GM21737 (cell line): Measurements from ENCODE around the gene TMEM272.
"Not testable (repeated sequence)": the region's sequence is repeated elsewhere in the genome, so short reads cannot be mapped to it uniquely, and the experiment has no call there.

Experiments used
- ATAC-seq: cut with Tn5 transposase; IDR thresholded peaks from one replicate; pipeline ENCODE4 v1.9.1; 2021; ENCODE audit warnings: mild to moderate bottlenecking, moderate library complexity; ENCODE audit not compliant: unreplicated experiment

Gene TMEM272

GRCh38 chr13:51825681-51826254 lies 19.2 kb downstream of the TMEM272 start:
- ATAC-seq, result no peak

DNA sequence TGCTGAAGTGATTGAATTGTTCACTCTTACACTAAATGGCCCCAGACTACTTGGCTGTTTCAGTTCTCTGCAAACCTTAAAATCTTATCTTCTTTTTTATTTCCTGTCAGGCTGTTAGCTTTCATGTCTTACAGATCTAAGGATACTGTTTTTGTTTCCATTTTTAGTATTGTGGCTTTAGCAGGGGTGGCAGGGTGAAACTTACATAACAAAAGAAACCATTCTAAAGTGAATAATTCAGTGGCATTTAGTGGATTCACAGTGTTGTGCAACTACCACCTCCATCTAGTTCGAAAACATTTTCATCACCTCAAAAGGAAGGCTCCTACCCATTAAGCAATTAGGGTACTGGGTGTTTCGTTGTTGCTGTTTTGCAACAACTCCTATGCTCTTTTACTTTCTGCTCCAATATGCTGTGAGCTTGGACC lies 19.8 kb downstream of the TMEM272 start:
- no peak for ATAC-seq

DNA sequence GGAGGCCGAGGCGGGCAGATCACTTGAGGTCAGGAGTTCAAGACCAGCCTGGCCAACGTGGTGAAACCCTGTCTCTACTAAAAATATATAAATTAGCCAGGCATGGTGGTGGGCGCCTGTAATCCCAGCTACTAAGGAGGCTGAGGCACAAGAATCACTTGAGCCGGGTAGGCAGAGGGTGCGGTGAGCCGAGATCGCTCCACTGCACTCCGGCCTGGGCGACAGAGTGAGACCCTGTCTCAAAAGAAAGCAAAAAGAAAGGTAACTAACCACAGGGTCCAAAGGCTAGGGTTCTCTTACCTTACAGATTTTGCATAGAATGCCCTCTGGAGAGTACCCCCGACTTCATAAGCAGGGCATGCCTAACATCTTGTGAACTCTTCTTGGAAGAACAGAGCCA lies 20.3 kb downstream of the TMEM272 start:
- not testable (repeated sequence) for ATAC-seq

DNA sequence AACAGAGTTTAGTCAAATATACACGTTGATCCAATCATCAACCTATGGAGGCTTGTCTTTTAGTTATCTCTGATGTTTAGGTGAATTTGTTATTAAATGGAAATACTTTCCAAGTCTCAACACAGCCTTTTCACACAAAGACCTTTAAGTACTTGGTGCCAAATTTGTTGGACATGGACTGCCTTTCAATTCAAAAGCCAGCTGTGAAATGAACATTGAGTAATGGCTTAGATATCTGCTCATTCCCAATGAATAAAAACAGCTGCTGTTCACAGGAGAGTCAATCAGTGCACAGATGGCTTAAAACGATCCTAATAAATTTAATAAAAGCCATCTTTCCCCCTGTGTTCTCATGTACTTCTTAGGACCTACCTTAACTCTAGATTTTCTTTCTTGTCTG lies 21.1 kb downstream of the TMEM272 start:
- no peak for ATAC-seq

DNA sequence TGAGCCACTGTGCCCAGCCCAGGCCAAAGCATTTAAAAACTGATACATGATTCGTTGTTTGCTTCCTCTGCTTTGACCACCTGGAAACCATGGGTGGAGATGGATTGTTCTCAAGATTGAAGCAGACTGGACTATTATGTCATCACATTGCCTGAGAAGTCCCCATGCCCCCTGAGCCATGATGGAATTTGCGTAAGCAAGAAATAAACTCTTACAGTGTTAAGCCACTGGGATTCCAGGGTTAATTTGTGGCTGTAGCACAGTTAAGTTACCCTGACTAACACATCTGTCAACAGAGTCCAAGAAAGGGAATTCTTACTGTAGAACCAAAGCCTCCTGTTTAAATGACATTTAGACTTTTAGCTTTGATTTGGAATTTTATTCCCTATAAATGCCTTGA lies 21.6 kb downstream of the TMEM272 start:
- ATAC-seq, result no peak

DNA sequence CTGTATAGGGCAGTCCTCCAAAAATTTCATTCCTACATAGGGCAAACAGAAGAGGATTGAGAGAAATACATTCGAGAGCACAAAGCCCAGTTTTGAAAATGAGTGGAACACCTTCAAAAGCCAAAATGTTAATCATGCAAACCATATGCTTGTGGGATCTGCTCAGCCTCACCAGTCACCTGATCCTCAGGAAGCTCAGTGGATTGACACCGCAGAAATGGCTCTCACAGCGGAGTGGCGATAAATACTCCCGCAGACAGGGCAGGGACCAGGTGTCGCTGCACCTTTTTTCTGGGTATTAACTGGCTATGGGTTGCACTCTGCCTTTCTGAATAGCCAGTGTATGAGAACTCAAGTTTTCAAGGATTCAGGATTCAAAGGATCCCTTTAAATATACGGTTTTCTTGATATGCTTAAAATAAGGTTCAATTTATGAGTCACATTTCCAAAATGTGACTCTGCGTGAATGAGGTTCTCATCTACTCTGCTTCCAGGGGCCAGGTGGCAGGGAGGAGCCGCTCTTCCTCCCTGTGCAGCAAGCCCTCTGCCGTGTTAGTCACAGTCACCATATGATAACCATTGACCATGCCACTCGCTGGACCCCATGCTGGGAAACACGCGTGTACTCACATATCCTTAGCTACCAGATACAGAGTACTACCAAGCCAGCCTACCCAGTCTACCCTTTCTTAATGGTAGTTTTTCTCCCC lies 22.7 kb downstream of the TMEM272 start:
- ATAC-seq, result no peak

GRCh38 chr13:51821606-51822005 lies 23.4 kb downstream of the TMEM272 start:
- no peak for ATAC-seq

GRCh38 chr13:51820016-51820597 lies 24.9 kb downstream of the TMEM272 start:
- no peak for ATAC-seq

DNA sequence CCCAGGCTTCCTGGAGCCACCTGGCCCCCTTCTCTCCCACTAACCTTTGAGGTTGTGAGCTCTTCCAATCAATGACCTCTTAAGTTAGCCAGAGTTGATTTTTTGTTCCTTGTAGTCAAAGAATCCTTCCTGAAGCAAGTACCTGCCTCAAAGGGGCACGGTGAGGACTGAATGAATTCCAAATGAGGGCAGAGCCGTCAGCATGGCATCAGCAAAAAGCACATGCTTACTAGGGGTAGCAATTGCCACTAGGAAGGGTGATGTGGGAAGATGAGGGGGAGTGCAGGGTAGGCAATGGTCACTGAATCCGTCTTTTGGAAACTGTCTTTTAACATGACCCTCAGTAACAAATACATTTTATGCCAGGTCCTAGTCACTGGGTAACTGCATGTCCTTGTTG lies 25.4 kb downstream of the TMEM272 start:
- ATAC-seq, result no peak

DNA sequence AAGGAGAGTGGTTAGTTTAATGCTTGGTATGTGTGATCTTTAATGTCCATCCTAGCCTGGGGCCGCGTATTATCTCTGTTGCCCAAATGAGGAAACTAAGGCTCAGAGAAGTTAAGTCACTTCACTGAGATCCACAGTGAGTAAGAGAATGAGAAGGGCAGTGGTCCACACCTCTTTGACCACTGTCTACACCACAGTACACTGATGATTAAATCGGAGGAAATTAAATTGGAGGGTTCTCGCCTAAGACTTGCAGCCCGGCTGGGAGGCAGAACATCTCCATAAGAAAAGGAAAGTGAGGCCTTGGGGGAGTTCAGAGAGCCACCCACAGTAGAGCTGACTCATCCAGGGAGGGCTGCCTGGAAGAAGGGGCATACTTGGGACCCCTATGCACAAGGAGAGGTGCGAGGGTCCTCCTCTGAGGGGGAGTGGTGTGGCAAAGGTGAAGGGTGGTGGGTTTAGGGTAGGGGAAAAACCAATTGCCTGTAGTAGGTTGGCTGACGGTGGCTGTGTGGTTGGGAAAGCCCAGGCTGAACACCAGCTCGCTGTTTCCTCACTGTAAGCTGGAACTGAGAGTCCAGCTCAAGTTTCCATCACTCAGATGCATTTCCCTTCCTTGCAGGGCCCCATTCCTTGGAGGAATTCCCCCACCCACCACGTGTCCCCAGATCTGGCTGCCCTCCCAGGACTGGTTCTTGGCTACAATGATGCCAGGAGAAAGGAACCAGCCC lies 26.0 kb downstream of the TMEM272 start:
- no peak for ATAC-seq

- ATAC-seq, result no peak
Measured at GRCh38 chr13:51818276-51818675, 26.7 kb downstream of the TMEM272 start.

DNA sequence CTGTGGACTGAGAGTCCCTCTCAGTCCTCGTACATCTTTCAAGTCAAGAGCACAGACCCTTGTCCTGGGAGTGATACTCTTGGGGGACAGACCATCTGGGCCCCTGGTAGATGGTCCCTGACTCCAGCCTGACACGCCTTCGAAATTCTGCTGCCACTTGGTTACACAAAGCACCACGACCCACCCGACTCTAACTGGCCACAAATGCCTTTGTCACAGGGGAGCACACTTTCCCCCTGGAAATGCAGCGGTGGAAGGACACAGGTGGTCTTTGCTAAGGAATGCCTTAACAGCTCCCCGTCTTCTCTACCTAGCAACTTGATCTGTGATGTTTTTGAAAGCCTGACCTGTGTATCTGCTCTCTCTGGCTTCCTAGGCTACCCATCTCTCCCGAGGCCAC lies 27.3 kb downstream of the TMEM272 start:
- no peak for ATAC-seq

GRCh38 chr13:51816604-51817249 lies 28.2 kb downstream of the TMEM272 start:
- ATAC-seq, result no peak

- ATAC-seq, result no peak
Measured at GRCh38 chr13:51815848-51816247, 29.1 kb downstream of the TMEM272 start.

- peak; percentile 73 for ATAC-seq
Measured at GRCh38 chr13:51814825-51815650, 29.9 kb downstream of the TMEM272 start.

DNA sequence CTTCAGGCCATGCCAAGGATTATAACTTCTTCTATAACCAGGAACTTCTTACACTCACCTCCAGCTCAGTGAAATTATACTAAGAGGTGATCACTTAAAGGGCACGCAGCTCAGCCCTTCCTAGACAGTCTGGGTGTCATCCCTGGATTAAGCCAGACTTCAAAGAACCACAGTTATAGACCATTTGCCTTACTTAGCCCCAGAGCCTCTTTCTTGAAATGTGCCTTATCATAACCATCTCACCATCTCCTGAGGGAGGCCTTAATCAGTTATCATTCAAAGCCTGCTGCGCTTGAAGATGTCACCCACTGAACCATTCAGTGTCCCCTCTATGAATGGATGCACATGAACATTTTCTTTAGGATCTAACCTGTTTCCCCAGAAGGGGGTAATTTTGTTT lies 30.9 kb downstream of the TMEM272 start:
- no peak for ATAC-seq

DNA sequence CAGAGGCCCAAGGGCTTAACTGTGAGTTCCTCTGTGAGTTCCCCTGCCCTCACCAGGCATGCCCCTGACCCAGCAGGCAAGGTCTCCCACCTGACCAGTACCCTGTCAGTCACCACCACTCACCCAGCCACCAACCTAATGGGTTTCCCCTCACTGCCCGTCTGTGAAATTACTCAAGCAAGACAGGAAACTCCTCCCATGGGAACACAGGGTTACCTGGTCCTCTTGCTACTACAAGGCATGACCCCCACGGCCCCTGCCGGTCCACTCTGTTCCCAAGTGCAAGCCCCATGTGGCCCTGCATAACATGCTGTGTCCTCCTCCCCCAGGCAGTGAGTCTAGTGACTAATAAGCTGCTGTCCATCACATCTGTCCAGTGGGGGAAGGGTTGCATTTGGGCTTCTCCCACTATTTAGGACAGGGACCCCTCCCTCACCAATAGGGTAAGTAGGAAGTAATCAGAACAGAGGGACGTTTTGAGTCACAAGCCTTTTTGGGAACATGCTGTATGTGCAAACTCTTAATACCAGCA lies 33.0 kb downstream of the TMEM272 start:
- ATAC-seq, result no peak

GRCh38 chr13:51811046-51811445 lies 33.9 kb downstream of the TMEM272 start:
- no peak for ATAC-seq

GRCh38 chr13:51808811-51809210 lies 36.2 kb downstream of the TMEM272 start:
- ATAC-seq, result no peak

- no peak for ATAC-seq
Measured at GRCh38 chr13:51807041-51807440, 37.9 kb downstream of the TMEM272 start.
